ENCODE results near the gene LRCH4.

DNA sequence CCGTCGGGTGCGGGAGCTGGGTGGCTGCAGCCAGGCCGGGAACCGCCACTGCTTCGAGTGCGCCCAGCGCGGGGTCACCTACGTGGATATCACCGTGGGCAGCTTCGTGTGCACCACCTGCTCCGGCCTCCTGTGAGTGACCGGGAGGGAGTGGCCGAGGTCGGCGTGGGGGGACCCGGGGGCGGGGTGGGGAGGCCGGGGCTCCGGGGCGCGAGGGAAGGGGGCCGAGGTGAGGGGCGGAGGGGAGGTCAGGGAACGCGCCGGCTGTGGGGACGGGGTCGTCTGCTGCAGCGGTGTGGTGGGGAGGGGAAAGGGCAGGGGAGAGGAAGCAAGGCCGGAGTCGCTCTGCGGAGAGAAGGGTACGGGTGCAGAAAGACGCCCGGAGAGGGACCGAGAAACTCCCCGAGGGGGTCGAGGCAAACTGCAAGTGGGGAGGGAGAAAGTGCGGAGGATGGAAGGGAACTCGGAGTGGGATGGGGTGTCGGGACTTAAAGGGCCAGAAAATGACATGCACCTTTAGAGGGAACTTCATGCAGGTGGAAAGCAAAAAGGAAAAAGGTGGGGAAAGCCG is 46.4 kb downstream of the LRCH4 start:
- no peak for TF ChIP-seq RFX5 (IDR thresholded peaks at IDR 0.05)
- no peak for TF ChIP-seq RAD21 (conservative IDR thresholded peaks at IDR 0.05 in 1 of 2, IDR thresholded peaks at IDR 0.05 in 1 of 2)
- TF ChIP-seq, protein P1, sequence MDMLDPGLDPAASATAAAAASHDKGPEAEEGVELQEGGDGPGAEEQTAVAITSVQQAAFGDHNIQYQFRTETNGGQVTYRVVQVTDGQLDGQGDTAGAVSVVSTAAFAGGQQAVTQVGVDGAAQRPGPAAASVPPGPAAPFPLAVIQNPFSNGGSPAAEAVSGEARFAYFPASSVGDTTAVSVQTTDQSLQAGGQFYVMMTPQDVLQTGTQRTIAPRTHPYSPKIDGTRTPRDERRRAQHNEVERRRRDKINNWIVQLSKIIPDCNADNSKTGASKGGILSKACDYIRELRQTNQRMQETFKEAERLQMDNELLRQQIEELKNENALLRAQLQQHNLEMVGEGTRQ (IDR thresholded peaks at IDR 0.05): no peak
- TF ChIP-seq, protein P2, sequence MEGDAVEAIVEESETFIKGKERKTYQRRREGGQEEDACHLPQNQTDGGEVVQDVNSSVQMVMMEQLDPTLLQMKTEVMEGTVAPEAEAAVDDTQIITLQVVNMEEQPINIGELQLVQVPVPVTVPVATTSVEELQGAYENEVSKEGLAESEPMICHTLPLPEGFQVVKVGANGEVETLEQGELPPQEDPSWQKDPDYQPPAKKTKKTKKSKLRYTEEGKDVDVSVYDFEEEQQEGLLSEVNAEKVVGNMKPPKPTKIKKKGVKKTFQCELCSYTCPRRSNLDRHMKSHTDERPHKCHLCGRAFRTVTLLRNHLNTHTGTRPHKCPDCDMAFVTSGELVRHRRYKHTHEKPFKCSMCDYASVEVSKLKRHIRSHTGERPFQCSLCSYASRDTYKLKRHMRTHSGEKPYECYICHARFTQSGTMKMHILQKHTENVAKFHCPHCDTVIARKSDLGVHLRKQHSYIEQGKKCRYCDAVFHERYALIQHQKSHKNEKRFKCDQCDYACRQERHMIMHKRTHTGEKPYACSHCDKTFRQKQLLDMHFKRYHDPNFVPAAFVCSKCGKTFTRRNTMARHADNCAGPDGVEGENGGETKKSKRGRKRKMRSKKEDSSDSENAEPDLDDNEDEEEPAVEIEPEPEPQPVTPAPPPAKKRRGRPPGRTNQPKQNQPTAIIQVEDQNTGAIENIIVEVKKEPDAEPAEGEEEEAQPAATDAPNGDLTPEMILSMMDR (IDR thresholded peaks at IDR 0.05): no peak
- no peak for TF ChIP-seq POLR2A (IDR thresholded peaks at IDR 0.05; ENCODE audit: low read length)
- no peak for TF ChIP-seq BHLHE40 (IDR thresholded peaks at IDR 0.05; ENCODE audit: low read depth, low read length)
- TF ChIP-seq, protein P3, sequence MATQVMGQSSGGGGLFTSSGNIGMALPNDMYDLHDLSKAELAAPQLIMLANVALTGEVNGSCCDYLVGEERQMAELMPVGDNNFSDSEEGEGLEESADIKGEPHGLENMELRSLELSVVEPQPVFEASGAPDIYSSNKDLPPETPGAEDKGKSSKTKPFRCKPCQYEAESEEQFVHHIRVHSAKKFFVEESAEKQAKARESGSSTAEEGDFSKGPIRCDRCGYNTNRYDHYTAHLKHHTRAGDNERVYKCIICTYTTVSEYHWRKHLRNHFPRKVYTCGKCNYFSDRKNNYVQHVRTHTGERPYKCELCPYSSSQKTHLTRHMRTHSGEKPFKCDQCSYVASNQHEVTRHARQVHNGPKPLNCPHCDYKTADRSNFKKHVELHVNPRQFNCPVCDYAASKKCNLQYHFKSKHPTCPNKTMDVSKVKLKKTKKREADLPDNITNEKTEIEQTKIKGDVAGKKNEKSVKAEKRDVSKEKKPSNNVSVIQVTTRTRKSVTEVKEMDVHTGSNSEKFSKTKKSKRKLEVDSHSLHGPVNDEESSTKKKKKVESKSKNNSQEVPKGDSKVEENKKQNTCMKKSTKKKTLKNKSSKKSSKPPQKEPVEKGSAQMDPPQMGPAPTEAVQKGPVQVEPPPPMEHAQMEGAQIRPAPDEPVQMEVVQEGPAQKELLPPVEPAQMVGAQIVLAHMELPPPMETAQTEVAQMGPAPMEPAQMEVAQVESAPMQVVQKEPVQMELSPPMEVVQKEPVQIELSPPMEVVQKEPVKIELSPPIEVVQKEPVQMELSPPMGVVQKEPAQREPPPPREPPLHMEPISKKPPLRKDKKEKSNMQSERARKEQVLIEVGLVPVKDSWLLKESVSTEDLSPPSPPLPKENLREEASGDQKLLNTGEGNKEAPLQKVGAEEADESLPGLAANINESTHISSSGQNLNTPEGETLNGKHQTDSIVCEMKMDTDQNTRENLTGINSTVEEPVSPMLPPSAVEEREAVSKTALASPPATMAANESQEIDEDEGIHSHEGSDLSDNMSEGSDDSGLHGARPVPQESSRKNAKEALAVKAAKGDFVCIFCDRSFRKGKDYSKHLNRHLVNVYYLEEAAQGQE (IDR thresholded peaks at IDR 0.05): no peak

Measured in A549 (cell line).